HG03571 (cell line): Measurements from ENCODE around the gene DAZL.
"Not testable (repeated sequence)": the region's sequence is repeated elsewhere in the genome, so short reads cannot be mapped to it uniquely, and the experiment has no call there.

Source experiments
- ATAC-seq: cut with Tn5 transposase; IDR thresholded peaks from one replicate; pipeline ENCODE4 v1.9.1; 2021; ENCODE audit not compliant: unreplicated experiment

Gene DAZL

DNA sequence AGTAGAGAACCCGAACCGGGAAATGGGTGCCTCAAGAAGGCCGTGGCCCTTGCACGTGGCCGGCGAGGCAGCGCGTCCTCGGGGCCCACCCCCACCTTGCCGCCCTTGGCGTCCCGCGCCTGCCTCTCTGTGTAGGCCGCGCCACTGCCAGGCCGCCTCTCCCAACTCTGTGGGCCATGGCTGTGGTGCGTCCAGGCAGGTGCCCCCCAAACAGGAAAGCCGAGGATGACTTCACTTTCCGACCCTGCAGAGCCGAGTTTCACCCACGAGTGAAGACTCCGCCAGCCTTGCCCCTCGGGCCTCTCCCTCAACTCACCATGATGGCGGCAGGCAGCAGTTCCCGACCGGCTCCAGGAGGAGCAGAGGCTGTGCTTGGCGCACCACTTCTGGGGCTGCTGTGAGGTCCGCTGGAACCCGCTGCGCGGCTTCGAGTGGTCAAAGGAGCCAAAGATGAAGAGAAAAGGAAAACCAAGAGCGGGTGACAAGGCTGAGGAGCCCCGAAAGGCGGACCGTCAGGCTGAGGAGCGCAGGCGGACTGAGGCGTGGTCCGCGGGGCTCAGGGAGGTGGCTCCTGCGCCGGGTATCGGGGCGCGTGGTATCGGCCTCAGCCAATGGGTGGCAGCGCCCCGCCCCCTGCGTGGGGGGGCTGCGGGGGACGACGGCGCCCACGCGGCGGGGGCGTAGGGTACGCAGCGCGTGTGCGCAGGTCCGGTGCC is at the start of gene DAZL:
TSS of gene DAZL (minus strand) at position 537 of the 716 bp plus-strand sequence. CDS start at position 319, 218 bp downstream.
- ATAC-seq: no peak

GRCh38 chr3:16654976-16655375 is 49.8 kb upstream of the DAZL start:
- no peak for ATAC-seq

DNA sequence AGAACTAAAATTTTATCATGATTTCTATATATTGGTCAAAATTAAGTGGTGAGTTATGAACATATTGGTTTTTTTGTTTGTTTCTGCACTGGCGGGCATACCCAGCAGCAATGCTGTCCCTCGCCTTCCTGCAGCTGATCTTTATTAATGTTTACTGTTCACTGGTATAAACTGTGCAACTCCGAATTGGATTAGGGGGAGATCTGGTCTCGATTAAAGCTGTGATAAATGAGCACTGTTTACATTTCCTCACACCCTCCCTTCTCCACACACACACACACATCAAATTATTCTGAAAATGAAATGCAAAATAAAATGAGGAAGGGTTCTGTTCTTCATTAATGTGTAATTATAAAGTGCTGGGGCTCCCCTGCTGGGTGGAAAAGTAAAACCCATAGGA is 48.5 kb upstream of the DAZL start:
- no peak for ATAC-seq

DNA sequence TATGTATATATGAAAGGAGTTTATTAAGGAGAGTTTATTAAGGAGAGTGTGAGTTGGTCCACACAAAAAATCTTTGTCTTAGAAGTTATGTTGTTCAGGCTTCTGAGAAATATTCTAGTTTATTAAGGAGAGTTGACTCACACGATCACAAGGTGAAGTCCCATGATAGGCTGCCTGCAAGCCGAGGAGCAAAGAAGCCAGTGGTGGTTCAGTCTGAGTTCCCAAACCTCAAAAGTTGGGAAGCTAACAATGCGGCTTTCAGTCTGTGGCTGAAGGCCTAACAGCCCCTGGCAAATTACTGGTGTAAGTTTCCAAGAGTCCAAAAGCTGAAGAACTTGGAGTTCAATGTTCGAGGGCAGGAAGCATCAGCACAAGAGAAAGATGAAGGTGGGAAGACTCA is 42.4 kb upstream of the DAZL start:
- ATAC-seq: no peak

- ATAC-seq: no peak
Measured at GRCh38 chr3:16639806-16640205, 34.6 kb upstream of the DAZL start.

GRCh38 chr3:16633948-16634347 is 28.7 kb upstream of the DAZL start:
- ATAC-seq: no peak

- ATAC-seq: no peak
Measured at GRCh38 chr3:16632395-16632794, 27.2 kb upstream of the DAZL start.

- ATAC-seq: no peak
Measured at GRCh38 chr3:16618721-16619120, 13.5 kb upstream of the DAZL start.

DNA sequence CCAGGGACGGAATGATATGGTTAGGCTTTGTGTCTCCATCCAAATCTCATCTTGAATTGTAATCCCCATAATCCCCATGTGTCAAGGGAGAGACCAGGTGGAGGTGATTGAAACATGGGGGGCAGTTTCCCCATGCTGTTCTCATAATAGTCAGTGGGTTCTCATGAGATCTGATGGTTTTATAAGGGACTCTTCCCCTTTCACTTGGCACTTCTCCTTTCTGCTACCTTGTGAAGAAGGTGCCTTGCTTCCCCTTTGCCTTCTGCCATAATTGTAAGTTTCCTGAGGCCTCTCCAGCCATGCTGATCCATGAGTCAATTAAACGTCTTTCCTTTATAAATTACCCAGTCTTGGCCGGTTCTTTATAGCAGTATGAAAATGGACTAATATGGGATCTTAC is 11.9 kb upstream of the DAZL start:
- not testable (repeated sequence) for ATAC-seq

DNA sequence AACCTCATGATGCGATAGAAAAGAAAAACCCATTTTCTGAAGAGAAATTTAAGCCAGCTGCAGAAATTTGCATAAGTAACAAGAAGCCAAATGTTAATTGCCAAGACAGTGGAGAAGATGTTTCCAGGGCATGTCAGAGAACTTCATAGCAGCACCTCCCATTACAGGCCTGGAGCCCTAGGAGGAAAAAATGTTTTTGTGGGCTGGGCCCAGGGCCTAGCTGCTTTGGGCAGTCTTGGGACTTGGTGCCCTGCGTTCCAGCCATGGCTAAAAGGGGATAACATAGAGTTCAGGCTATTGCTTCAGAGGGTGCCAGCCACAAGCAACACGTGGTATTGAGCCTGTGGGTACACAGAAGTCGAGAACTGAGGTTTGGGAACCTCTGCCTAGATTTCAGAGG is 10.9 kb upstream of the DAZL start:
- no peak for ATAC-seq

GRCh38 chr3:16614033-16615031 is 9.1 kb upstream of the DAZL start:
- ATAC-seq: no peak

GRCh38 chr3:16609927-16610580 is 4.8 kb upstream of the DAZL start:
- no peak for ATAC-seq

DNA sequence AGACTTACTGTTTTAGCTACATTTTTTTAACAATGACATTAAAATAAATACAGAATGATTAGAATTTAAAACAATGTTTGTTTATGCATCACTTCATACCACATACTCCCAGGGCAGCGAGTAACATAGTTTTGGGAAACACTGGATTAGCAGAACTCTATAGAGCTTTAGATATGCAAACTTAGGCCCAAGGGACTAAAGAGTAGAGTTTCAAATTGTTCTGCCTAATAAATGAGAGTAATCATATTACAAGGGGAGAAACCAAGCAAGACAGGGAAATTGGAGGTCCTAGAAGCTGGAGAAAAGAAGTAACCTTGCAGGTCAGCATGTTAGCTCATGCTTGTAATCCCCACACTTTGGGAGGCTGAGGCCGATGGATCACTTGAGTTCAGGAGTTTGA is 3.6 kb upstream of the DAZL start:
- ATAC-seq: no peak

DNA sequence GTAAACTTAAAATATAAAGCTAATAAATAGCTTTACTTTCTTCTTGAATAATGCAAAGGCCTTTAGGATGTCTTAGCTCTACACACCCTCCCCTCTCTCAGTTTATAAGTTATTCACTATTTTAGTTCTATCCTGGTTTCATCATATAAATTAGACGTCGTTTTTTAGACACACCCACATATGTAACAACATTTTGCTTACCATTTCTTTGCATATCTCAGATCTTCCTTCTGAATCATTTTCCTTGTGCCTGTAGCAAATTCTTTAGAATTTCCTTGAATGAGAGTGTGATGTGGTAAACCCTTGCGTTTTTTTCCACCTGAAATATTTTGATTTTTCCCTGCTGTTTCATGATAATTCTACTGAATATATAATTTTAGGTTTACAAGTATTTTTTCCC is 2.5 kb upstream of the DAZL start:
- ATAC-seq: no peak

- no peak for ATAC-seq
Measured at GRCh38 chr3:16606398-16606797, 1.2 kb upstream of the DAZL start.

- no peak for ATAC-seq
Measured at GRCh38 chr3:16605966-16606365, 743 bp upstream of the DAZL start.

DNA sequence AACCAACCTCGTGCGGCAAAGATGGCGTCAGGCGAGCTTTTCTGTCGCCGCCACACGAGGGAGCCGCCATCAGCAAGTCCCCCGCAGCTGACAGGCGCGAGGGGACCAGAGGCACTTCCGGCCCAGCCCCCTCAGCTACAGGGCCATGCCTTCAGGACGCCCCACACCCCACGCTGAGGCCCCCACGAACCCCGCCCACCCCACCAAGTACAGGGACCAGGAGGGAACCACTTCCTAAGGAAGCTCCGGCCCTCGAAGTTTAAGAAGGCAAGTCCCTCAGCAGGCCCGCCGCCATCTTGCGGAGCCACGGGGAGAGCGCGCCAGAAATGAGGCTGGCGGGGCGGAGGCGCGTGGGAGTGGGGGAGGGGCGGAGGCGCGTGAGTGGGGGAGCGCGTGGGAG is 790 bp downstream of the DAZL start:
- no peak for ATAC-seq

- ATAC-seq: no peak
Measured at GRCh38 chr3:16601537-16602005, 3.7 kb downstream of the DAZL start.

- no peak for ATAC-seq
Measured at GRCh38 chr3:16600780-16601536, 4.3 kb downstream of the DAZL start.

DNA sequence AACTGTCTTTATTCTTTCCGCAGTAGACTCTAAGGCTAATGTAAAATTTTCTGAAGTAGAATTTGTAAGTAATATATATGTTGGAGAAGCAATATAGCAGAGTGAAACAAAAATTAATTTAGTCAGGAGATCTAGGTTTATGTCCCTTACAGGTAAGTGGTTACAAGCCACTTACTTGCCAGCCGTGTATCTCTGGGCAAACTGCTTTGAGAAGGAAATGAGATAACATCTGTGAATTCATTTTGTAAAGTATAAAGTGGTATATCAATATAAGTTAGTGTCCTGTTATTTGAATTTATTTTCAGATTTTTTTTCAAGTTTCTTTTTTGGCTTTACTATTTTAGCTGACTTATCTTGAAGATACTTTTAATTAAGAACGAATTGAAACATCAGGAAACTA is 5.5 kb downstream of the DAZL start:
- no peak for ATAC-seq
